Measurements from ENCODE around the gene IL1R2. TPM values are rescaled to one million over a fixed set of nuclear protein-coding genes. Genes with fewer than 3 reads are reported as not detected.
A peak's percentile ranks its signal among the peaks of the same experiment; 100 is the strongest.

Gene IL1R2
- total and polyA plus RNA-seq, 2 donors from 2014 or later: 11.2 to 20.0 TPM

DNA sequence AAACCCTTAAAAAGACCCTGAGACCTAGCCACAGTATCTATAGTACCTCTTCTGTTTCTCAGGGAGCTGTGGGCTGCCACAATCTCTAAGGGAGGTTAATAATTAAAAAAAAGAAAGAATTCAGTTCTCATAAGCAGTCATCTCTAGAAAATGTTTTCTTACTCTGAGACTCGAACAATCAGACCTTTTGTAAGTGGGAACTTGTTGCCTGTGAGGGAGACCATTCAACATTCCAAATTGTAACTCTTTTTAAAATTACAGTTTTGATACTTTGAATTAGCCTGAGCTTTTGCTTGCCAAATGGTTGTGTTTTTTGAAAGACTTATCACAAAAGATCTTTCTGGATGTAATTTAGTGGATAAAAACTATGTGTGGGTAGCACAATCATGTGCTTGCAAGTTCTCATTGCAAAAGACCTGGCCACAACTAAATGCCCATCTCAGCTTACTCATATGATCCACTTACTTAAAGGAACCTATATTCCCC is 33.3 kb downstream of the IL1R2 start:
- H3K4me1 ChIP-seq (ENCODE audit: control insufficient read depth in 2 of 3, insufficient read depth in 2 of 3, low read depth in 1 of 3, low read length in 3 of 3): peaks cover 0 to 17% (median 5%) of the 10 kb centered on the region in 3 donors
- intact Hi-C loops (cut with DNase I): loop anchor here (10.0 kb wide), 2 partner anchors 130 to 210 kb away; no protein-coding TSS in a partner anchor
- FAIRE-seq (no peak), DNase-seq (no peak)
- H3K36me3 ChIP-seq (ENCODE audit: control insufficient read depth in 2 of 3, insufficient read depth in 3 of 3, low read length in 3 of 3): no peaks in the 10 kb centered on the region
- H3K4me3 ChIP-seq (ENCODE audit: low read length in 3 of 3): no peak overlapping the region
- H3K9me3 ChIP-seq (ENCODE audit: control insufficient read depth in 2 of 3, insufficient read depth in 1 of 3, low read length in 3 of 3): no peaks in the 10 kb centered on the region
- no peak for TF ChIP-seq CTCF (IDR thresholded peaks at IDR 0.05; ENCODE audit: borderline replicate concordance, extremely low read depth, insufficient read depth)
- no peak overlapping the region for H3K9ac ChIP-seq (ENCODE audit: low read length in 3 of 3)
- peak overlapping the region in 1 of 2 donors; percentile 23 for H3K27ac ChIP-seq (ENCODE audit: low read depth in 2 of 2, low read length in 2 of 2)
- no peaks in the 10 kb centered on the region for H3K27me3 ChIP-seq (ENCODE audit: control insufficient read depth, insufficient read depth, low read length)

GRCh38 chr2:102025583-102026267 is 34.0 kb downstream of the IL1R2 start:
- TF ChIP-seq CTCF (IDR thresholded peaks at IDR 0.05; ENCODE audit: borderline replicate concordance, extremely low read depth, insufficient read depth): no peak
- Histone ChIP-seq H3K27ac (ENCODE audit: low read depth in 2 of 2, low read length in 2 of 2) (peak overlapping the region in 1 of 2 donors; percentile 23), H3K9me3 (ENCODE audit: control insufficient read depth in 2 of 3, insufficient read depth in 1 of 3, low read length in 3 of 3) (no peaks in the 10 kb centered on the region), H3K4me1 (ENCODE audit: control insufficient read depth in 2 of 3, insufficient read depth in 2 of 3, low read depth in 1 of 3, low read length in 3 of 3) (peaks cover 0 to 16% (median 5%) of the 10 kb centered on the region in 3 donors), H3K27me3 (ENCODE audit: control insufficient read depth, insufficient read depth, low read length) (no peaks in the 10 kb centered on the region), H3K9ac (ENCODE audit: low read length in 3 of 3) (no peak overlapping the region), H3K36me3 (ENCODE audit: control insufficient read depth in 2 of 3, insufficient read depth in 3 of 3, low read length in 3 of 3) (no peaks in the 10 kb centered on the region), H3K4me3 (ENCODE audit: low read length in 3 of 3) (no peak overlapping the region)
- no peak for DNase-seq
- intact Hi-C loops (cut with DNase I): loop anchor here (10.0 kb wide), 2 partner anchors 129 to 209 kb away; no protein-coding TSS in a partner anchor
- FAIRE-seq: no peak

- H3K27ac ChIP-seq (ENCODE audit: low read depth in 2 of 2, low read length in 2 of 2): peak overlapping the region; percentile 43 to 82
- DNase-seq (peak in 2 of 5 donors; percentile 64 to 77), FAIRE-seq (no peak)
- intact Hi-C loops (cut with DNase I): loop anchor here (10.0 kb wide), 2 partner anchors 127 to 207 kb away; no protein-coding TSS in a partner anchor
- H3K36me3 ChIP-seq (ENCODE audit: control insufficient read depth in 2 of 3, insufficient read depth in 3 of 3, low read length in 3 of 3): no peaks in the 10 kb centered on the region
- H3K27me3 ChIP-seq (ENCODE audit: control insufficient read depth, insufficient read depth, low read length): no peaks in the 10 kb centered on the region
- H3K4me1 ChIP-seq (ENCODE audit: control insufficient read depth in 2 of 3, insufficient read depth in 2 of 3, low read depth in 1 of 3, low read length in 3 of 3): peaks cover 0 to 14% (median 5%) of the 10 kb centered on the region in 3 donors
- H3K9me3 ChIP-seq (ENCODE audit: control insufficient read depth in 2 of 3, insufficient read depth in 1 of 3, low read length in 3 of 3): no peaks in the 10 kb centered on the region
- no peak overlapping the region for H3K9ac ChIP-seq (ENCODE audit: low read length in 3 of 3)
- TF ChIP-seq CTCF (IDR thresholded peaks at IDR 0.05; ENCODE audit: borderline replicate concordance, extremely low read depth, insufficient read depth): no peak
- no peak overlapping the region for H3K4me3 ChIP-seq (ENCODE audit: low read length in 3 of 3)
These were observed 35.5 kb downstream of the IL1R2 start for GRCh38 chr2:102027036-102027980.

Measured in kidney (tissue), 14 donors.